ENCODE results near the gene APOL2. TPM values are rescaled to one million over a fixed set of nuclear protein-coding genes. Genes with fewer than 3 reads are reported as not detected.

The APOL2 gene
- polyA plus RNA-seq (2013, experiment 1 of 2): 3.8 TPM
- polyA plus RNA-seq (2013, experiment 2 of 2): 4.1 TPM

DNA sequence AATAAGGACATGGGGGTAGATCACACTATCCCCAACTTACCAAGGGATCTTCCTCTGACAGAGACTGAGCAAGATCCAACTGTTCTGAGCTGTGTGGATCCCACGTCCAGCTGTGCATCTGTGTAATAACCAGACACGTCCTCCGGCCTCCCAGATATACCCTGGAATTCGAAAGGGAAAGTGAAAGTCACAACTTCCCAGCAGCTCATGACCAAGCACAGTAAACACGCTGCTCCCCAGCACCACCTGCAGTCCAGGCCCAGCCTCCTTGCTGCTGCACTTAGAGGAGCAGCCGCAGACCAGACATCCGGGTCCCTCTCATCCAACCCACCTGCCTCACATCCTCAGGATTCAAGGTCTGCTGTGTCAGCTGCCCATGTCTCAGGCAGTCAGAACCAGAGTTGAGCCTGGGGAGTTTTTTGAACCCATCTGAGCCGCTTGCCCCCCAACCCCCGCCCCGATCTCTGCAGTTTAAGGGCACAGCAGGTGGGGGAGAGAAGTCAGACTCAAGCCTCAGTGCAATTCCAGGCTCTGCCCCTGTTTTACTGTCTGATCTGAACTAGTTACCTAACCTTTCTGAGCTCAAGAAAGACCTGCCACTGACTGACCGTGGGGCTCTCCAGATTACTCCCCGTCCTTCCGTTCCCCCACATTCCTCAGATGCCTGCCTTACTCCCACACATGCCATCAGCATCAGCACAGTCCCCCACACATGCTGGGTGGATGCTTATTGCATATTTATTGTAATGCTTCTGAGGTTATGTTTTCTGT lies at the start of gene APOL2:
Gene APOL2 (minus strand): TSS at position 127 of the 771 bp plus-strand sequence. CDS start 6,365 bp downstream, outside the sequence.
- no peak within 1 kb of the TSS for H3K4me3 ChIP-seq (ENCODE audit: low read length)
- WGBS (ENCODE audit: extremely low coverage, insufficient coverage, low lambda C conversion rate): no CpG with 5 or more reads among the region's 13 CpGs
- H4K8ac ChIP-seq (ENCODE audit: low read depth, low read length): no peak within 1 kb of the TSS
- peak within 1 kb of the TSS; percentile 1 for H3K4ac ChIP-seq (ENCODE audit: low read depth, low read length)
- H3K56ac ChIP-seq (ENCODE audit: low read length): peak within 1 kb of the TSS; percentile 79
- H3K27ac ChIP-seq (ENCODE audit: low read depth, low read length): no peak within 1 kb of the TSS
- H3K4me2 ChIP-seq (ENCODE audit: low read length): peak within 1 kb of the TSS; percentile 35
- peaks cover 2% of the 10 kb centered on the region for H3K4me1 ChIP-seq (ENCODE audit: control insufficient read depth, low read depth, low read length)
- no peak within 1 kb of the TSS for H3K18ac ChIP-seq (ENCODE audit: low read length)
- H3K23ac ChIP-seq (ENCODE audit: low read length): no peak within 1 kb of the TSS
- no peaks in the 10 kb centered on the region for H3K79me1 ChIP-seq (ENCODE audit: low read length)
- H3K79me2 ChIP-seq (ENCODE audit: control insufficient read depth, insufficient read depth, low read length): no peaks in the 10 kb centered on the region
- H3K36me3 ChIP-seq (ENCODE audit: control insufficient read depth, insufficient read depth, low read length): no peaks in the 10 kb centered on the region
- H2BK120ac ChIP-seq (ENCODE audit: low read depth, low read length): no peak within 1 kb of the TSS
- H4K5ac ChIP-seq (ENCODE audit: low read length): no peak within 1 kb of the TSS
- H3K27me3 ChIP-seq (ENCODE audit: insufficient read depth, low read length, poor library complexity): no peaks in the 10 kb centered on the region
- no peak within 1 kb of the TSS for H2AK5ac ChIP-seq (ENCODE audit: low read length)
- H3K9ac ChIP-seq (ENCODE audit: low read length): peak within 1 kb of the TSS; percentile 60
- DNase-seq: peak; percentile 97
- H2BK15ac ChIP-seq (replicated peaks; ENCODE audit: low read depth): no peak within 1 kb of the TSS
- peak within 1 kb of the TSS; percentile 67 for H2BK5ac ChIP-seq (ENCODE audit: low read length)

DNA sequence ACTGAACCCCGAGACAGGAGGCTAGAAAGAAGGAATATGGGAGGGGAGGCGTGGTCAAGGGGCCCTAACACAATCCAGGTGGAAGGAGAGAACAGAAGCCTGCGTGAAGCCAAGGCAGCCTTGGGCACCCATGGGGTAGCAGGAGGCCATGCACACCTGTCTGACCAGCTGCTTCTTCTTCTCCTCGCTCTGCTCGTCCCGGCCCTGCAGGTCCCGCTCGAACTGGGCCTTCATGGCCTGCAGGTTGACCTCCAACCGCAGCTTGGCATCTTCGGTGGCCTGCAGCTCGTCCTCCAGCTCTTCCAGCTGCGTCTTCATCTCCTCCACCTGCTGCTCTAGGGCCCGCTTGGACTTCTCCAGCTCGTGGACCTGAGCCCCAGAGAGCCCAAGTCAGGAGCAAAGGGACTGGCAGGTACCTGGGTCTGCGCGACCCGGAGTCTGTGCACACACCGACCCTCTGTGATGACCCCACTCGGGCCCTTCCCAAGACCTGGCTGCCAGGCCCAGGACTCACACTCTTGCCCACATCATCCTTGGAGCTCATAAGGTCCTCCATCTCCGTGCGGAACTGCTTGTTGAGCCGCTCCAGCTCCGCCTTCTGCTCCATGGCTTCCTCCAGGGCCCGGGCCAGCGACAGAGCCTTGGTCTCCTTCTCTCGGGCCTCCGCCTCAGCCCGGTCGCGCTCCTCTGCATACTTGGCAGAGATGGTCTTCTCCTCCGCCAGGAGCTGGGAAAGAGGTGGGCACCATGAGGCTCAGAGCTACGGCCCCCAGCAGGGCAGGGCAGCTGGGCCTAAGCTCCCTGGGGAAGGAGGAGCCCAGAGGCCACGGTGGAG lies 49.5 kb upstream of the APOL2 start:
- Histone ChIP-seq H2BK120ac (ENCODE audit: low read depth, low read length) (no peak overlapping the region), H3K23ac (ENCODE audit: low read length) (no peak overlapping the region), H2BK5ac (ENCODE audit: low read length) (no peak overlapping the region), H3K27me3 (ENCODE audit: insufficient read depth, low read length, poor library complexity) (no peaks in the 10 kb centered on the region), H3K79me1 (ENCODE audit: low read length) (no peaks in the 10 kb centered on the region), H2BK15ac (replicated peaks; ENCODE audit: low read depth) (no peak overlapping the region), H3K56ac (ENCODE audit: low read length) (no peak overlapping the region), H3K36me3 (ENCODE audit: control insufficient read depth, insufficient read depth, low read length) (peaks cover 46% of the 10 kb centered on the region), H4K5ac (ENCODE audit: low read length) (no peak overlapping the region), H3K4ac (ENCODE audit: low read depth, low read length) (no peak overlapping the region), H2AK5ac (ENCODE audit: low read length) (no peak overlapping the region), H4K8ac (ENCODE audit: low read depth, low read length) (no peak overlapping the region), H3K9ac (ENCODE audit: low read length) (no peak overlapping the region), H3K4me3 (ENCODE audit: low read length) (no peak overlapping the region), H3K18ac (ENCODE audit: low read length) (no peak overlapping the region), H3K4me2 (ENCODE audit: low read length) (no peak overlapping the region), H3K27ac (ENCODE audit: low read depth, low read length) (no peak overlapping the region), H3K79me2 (ENCODE audit: control insufficient read depth, insufficient read depth, low read length) (no peaks in the 10 kb centered on the region), H3K4me1 (ENCODE audit: control insufficient read depth, low read depth, low read length) (no peaks in the 10 kb centered on the region)
- WGBS (ENCODE audit: extremely low coverage, insufficient coverage, low lambda C conversion rate): no CpG with 5 or more reads among the region's 33 CpGs
- no peak for DNase-seq

DNA sequence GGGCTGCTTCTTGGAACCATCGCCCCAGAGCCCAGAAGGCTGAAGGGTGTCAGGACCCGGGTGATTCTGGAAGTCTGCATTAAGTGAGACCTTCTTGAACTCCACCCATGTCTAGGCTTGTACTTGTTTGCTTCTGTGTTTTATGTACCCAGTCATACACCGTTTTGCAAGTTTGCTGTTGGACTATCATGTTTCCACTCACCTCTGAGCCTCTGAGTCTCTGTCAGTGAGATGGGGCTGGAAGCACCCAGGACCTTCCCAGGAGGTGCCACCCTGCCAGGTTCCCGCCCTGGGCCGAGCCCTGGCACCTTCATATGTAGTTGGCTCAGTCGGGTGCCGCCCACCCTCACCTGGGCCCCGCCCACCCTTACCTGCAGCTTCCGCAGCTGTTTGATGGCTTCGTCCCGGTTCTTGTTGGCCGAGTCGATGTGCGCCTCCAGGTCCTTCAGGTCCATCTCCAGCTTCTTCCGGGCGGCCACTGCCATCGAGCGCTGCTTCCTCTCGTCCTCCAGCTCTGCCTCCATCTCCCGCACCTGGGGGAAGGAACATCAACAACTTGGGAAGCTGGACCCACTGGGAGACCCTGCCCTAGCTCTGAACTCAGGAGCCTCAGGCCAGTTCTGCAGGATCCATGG lies 48.7 kb upstream of the APOL2 start:
- no peak overlapping the region for H3K4me2 ChIP-seq (ENCODE audit: low read length)
- H3K4ac ChIP-seq (ENCODE audit: low read depth, low read length): no peak overlapping the region
- WGBS (ENCODE audit: extremely low coverage, insufficient coverage, low lambda C conversion rate): no CpG with 5 or more reads among the region's 20 CpGs
- H3K4me3 ChIP-seq (ENCODE audit: low read length): no peak overlapping the region
- no peaks in the 10 kb centered on the region for H3K79me2 ChIP-seq (ENCODE audit: control insufficient read depth, insufficient read depth, low read length)
- no peaks in the 10 kb centered on the region for H3K4me1 ChIP-seq (ENCODE audit: control insufficient read depth, low read depth, low read length)
- no peak overlapping the region for H3K9ac ChIP-seq (ENCODE audit: low read length)
- no peak overlapping the region for H3K27ac ChIP-seq (ENCODE audit: low read depth, low read length)
- no peak overlapping the region for H3K56ac ChIP-seq (ENCODE audit: low read length)
- DNase-seq: no peak
- no peak overlapping the region for H2BK15ac ChIP-seq (replicated peaks; ENCODE audit: low read depth)
- H4K5ac ChIP-seq (ENCODE audit: low read length): no peak overlapping the region
- H3K23ac ChIP-seq (ENCODE audit: low read length): no peak overlapping the region
- no peak overlapping the region for H4K8ac ChIP-seq (ENCODE audit: low read depth, low read length)
- H2BK5ac ChIP-seq (ENCODE audit: low read length): no peak overlapping the region
- H2BK120ac ChIP-seq (ENCODE audit: low read depth, low read length): no peak overlapping the region
- no peaks in the 10 kb centered on the region for H3K79me1 ChIP-seq (ENCODE audit: low read length)
- H2AK5ac ChIP-seq (ENCODE audit: low read length): no peak overlapping the region
- H3K36me3 ChIP-seq (ENCODE audit: control insufficient read depth, insufficient read depth, low read length): peaks cover 43% of the 10 kb centered on the region
- H3K18ac ChIP-seq (ENCODE audit: low read length): no peak overlapping the region
- H3K27me3 ChIP-seq (ENCODE audit: insufficient read depth, low read length, poor library complexity): no peaks in the 10 kb centered on the region

DNA sequence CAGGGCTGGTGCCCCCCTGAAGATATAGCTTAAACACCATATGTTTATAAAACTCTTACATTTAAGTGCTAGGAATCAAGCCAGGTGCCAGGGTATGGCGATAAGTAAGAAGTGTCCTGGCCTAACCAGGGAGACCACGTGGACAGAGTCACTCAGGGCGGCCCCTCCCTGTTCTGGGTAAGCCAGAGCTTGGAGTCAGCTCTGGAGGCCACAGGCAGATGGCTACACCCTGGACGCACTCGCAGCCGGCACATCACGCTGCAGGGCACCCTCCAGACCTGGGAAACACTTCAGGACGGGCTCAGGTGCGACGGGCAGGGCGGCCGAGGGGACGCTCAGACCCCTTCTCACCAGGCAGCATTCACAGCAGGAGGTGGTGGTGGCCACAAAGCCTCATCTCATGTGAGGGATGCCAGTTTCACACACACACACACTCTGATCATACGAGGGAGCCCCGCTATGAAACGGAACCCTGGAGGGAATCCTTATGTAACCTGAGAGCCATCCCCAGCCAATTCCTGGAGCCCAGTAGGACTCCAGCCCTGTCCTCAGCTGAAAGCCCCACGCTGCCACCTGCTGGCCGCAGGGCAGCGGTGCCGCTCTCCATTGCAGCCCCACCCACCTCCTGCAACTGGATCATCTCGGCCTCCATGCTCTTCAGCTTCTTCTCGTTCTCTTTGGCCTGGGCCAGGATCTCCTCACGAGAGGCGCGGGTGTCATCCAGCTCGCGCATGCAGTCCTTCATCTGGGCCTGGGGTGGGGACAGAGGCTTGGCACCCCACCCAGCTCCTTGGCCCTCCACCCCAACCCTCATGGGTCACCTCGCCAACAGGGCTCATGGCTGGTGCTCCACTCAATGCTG lies 47.0 kb upstream of the APOL2 start:
- peaks cover 38% of the 10 kb centered on the region for H3K36me3 ChIP-seq (ENCODE audit: control insufficient read depth, insufficient read depth, low read length)

DNA sequence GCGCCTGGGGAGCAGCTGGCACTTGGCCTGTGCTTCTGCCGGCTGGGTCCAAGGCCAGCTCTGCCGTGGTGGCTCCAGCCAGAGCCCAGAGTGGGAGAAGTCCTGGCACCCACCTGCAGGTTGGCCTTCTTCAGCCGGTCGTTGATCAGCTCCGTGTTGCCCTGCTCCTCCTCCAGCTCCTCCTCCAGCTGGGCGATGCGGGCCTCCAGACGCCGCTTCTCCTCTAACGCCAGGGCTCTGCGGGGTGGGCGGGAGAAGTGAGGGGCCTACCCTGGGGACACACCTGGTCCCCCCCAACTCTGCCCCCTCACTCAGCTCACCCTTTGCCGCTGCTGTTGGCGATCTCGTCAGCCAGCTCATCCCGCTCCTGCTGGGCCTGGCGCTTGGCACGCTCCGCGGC lies 46.2 kb upstream of the APOL2 start:
- no peak overlapping the region for H3K56ac ChIP-seq (ENCODE audit: low read length)
- no peak overlapping the region for H3K4me2 ChIP-seq (ENCODE audit: low read length)
- peaks cover 43% of the 10 kb centered on the region for H3K36me3 ChIP-seq (ENCODE audit: control insufficient read depth, insufficient read depth, low read length)
- H4K5ac ChIP-seq (ENCODE audit: low read length): no peak overlapping the region
- H3K4me3 ChIP-seq (ENCODE audit: low read length): no peak overlapping the region
- WGBS (ENCODE audit: extremely low coverage, insufficient coverage, low lambda C conversion rate): no CpG with 5 or more reads among the region's 21 CpGs
- no peak overlapping the region for H3K18ac ChIP-seq (ENCODE audit: low read length)
- no peaks in the 10 kb centered on the region for H3K79me1 ChIP-seq (ENCODE audit: low read length)
- no peak overlapping the region for H4K8ac ChIP-seq (ENCODE audit: low read depth, low read length)
- H3K4me1 ChIP-seq (ENCODE audit: control insufficient read depth, low read depth, low read length): no peaks in the 10 kb centered on the region
- H2AK5ac ChIP-seq (ENCODE audit: low read length): no peak overlapping the region
- no peak overlapping the region for H2BK120ac ChIP-seq (ENCODE audit: low read depth, low read length)
- no peak overlapping the region for H3K23ac ChIP-seq (ENCODE audit: low read length)
- no peak overlapping the region for H2BK5ac ChIP-seq (ENCODE audit: low read length)
- H3K79me2 ChIP-seq (ENCODE audit: control insufficient read depth, insufficient read depth, low read length): no peaks in the 10 kb centered on the region
- no peaks in the 10 kb centered on the region for H3K27me3 ChIP-seq (ENCODE audit: insufficient read depth, low read length, poor library complexity)
- no peak overlapping the region for H3K27ac ChIP-seq (ENCODE audit: low read depth, low read length)
- H2BK15ac ChIP-seq (replicated peaks; ENCODE audit: low read depth): no peak overlapping the region
- no peak overlapping the region for H3K4ac ChIP-seq (ENCODE audit: low read depth, low read length)
- no peak for DNase-seq
- H3K9ac ChIP-seq (ENCODE audit: low read length): no peak overlapping the region

More for the DNA sequence above, 47.0 kb upstream of the APOL2 start:
- Histone ChIP-seq H3K79me2 (ENCODE audit: control insufficient read depth, insufficient read depth, low read length) (no peaks in the 10 kb centered on the region), H3K56ac (ENCODE audit: low read length) (peak overlapping the region; percentile 17), H2BK15ac (replicated peaks; ENCODE audit: low read depth) (no peak overlapping the region), H2BK120ac (ENCODE audit: low read depth, low read length) (no peak overlapping the region), H3K79me1 (ENCODE audit: low read length) (no peaks in the 10 kb centered on the region), H3K4me3 (ENCODE audit: low read length) (no peak overlapping the region), H3K4me1 (ENCODE audit: control insufficient read depth, low read depth, low read length) (no peaks in the 10 kb centered on the region), H3K4me2 (ENCODE audit: low read length) (no peak overlapping the region), H4K8ac (ENCODE audit: low read depth, low read length) (no peak overlapping the region), H3K9ac (ENCODE audit: low read length) (peak overlapping the region; percentile 9), H2BK5ac (ENCODE audit: low read length) (no peak overlapping the region), H3K27ac (ENCODE audit: low read depth, low read length) (no peak overlapping the region), H3K18ac (ENCODE audit: low read length) (no peak overlapping the region), H3K4ac (ENCODE audit: low read depth, low read length) (no peak overlapping the region), H4K5ac (ENCODE audit: low read length) (no peak overlapping the region), H3K27me3 (ENCODE audit: insufficient read depth, low read length, poor library complexity) (no peaks in the 10 kb centered on the region), H2AK5ac (ENCODE audit: low read length) (no peak overlapping the region), H3K23ac (ENCODE audit: low read length) (no peak overlapping the region)
- WGBS (ENCODE audit: extremely low coverage, insufficient coverage, low lambda C conversion rate): no CpG with 5 or more reads among the region's 28 CpGs
- peak; percentile 88 for DNase-seq

Measured in mesendoderm (in vitro differentiated cells).